H1 (cell line): ENCODE data around the gene FBXL16. TPM values are rescaled to one million over a fixed set of nuclear protein-coding genes. Genes with fewer than 3 reads are reported as not detected.

Experiments used
- polyA plus RNA-seq, 7 experiments: library from polyadenylated mRNA; depleted of rRNA in 3 of 7; stranded (reverse) in 5 of 7; unstranded in 2 of 7; fragments of >200 nt in 5 of 7; fragments of 200-250 nt in 2 of 7; gene quantifications; 1 replicate in 5 of 7; 2 replicates in 1 of 7; 4 replicates in 1 of 7; pipeline versions ENCODE4 v1.2.1 to v1.2.3, GENCODE V29; 2011 to 2013; ENCODE audit warnings: missing spikeins in 2 of 7, mixed read lengths in 2 of 7
- total RNA-seq: library from RNA; stranded (reverse); fragmentation: NEBNext Ultra II Directional; extraction: Animal tissue kit (Norgen Biotek cat#: 25700); gene quantifications from 2 replicates; pipeline ENCODE4 v1.2.1, GENCODE V29; 2021

Gene FBXL16
- total and polyA plus RNA-seq, 2 of the 8 experiments (the other 6 are each of a cell fraction or from before 2014, with no cell fraction given): 12.5 to 12.8 TPM

Other genes with a start within 250 kb of the FBXL16 start
- gene CAPN15, start 178.1 kb downstream of the FBXL16 start, total RNA-seq: 74.6 and 76.9 TPM in 2 replicates
- 38.9 and 68.4 TPM in 2 replicates for gene CAPN15, start 178.1 kb downstream of the FBXL16 start, polyA plus RNA-seq (2011; rRNA removed)
- gene PRR35, start 145.4 kb downstream of the FBXL16 start, total RNA-seq: 0.50 and 0.61 TPM in 2 replicates
- 0.38 and 0.52 TPM in 2 replicates for gene PRR35, start 145.4 kb downstream of the FBXL16 start, polyA plus RNA-seq (2011; rRNA removed)
- 0.75 and 0.76 TPM in 2 replicates for gene NHLRC4, start 138.8 kb downstream of the FBXL16 start, total RNA-seq
- gene NHLRC4, start 138.8 kb downstream of the FBXL16 start, polyA plus RNA-seq (2011; rRNA removed): 0.60 and 0.72 TPM in 2 replicates
- 34.2 and 36.0 TPM in 2 replicates for gene PIGQ, start 135.8 kb downstream of the FBXL16 start, total RNA-seq
- 49.2 and 80.4 TPM in 2 replicates for gene PIGQ, start 135.8 kb downstream of the FBXL16 start, polyA plus RNA-seq (2011; rRNA removed)
- 15.6 and 17.8 TPM in 2 replicates for gene RAB40C, start 115.7 kb downstream of the FBXL16 start, total RNA-seq
- gene RAB40C, start 115.7 kb downstream of the FBXL16 start, polyA plus RNA-seq (2011; rRNA removed): 13.9 and 18.6 TPM in 2 replicates
- 10.2 and 11.4 TPM in 2 replicates for gene WFIKKN1, start 74.8 kb downstream of the FBXL16 start, total RNA-seq
- 15.8 and 28.4 TPM in 2 replicates for gene WFIKKN1, start 74.8 kb downstream of the FBXL16 start, polyA plus RNA-seq (2011; rRNA removed)
- gene METTL26, start 69.5 kb downstream of the FBXL16 start, total RNA-seq: 100 and 108 TPM in 2 replicates
- gene METTL26, start 69.5 kb downstream of the FBXL16 start, polyA plus RNA-seq (2011; rRNA removed): 186 and 203 TPM in 2 replicates
- 45.4 and 45.7 TPM in 2 replicates for gene MCRIP2, start 64.0 kb downstream of the FBXL16 start, total RNA-seq
- gene MCRIP2, start 64.0 kb downstream of the FBXL16 start, polyA plus RNA-seq (2011; rRNA removed): 75.5 and 102 TPM in 2 replicates
- 44.4 and 47.2 TPM in 2 replicates for gene WDR90, start 56.4 kb downstream of the FBXL16 start, total RNA-seq
- 24.0 and 38.1 TPM in 2 replicates for gene WDR90, start 56.4 kb downstream of the FBXL16 start, polyA plus RNA-seq (2011; rRNA removed)
- 149 and 162 TPM in 2 replicates for gene RHOT2, start 37.7 kb downstream of the FBXL16 start, total RNA-seq
- 194 and 320 TPM in 2 replicates for gene RHOT2, start 37.7 kb downstream of the FBXL16 start, polyA plus RNA-seq (2011; rRNA removed)
- gene RHBDL1, start 30.1 kb downstream of the FBXL16 start, total RNA-seq: 4.0 TPM in 2 replicates
- gene RHBDL1, start 30.1 kb downstream of the FBXL16 start, polyA plus RNA-seq (2011; rRNA removed): 8.1 and 14.0 TPM in 2 replicates
- gene STUB1, start 25.4 kb downstream of the FBXL16 start, total RNA-seq: 87.3 and 89.9 TPM in 2 replicates
- 103 and 151 TPM in 2 replicates for gene STUB1, start 25.4 kb downstream of the FBXL16 start, polyA plus RNA-seq (2011; rRNA removed)
- gene JMJD8, start 21.5 kb downstream of the FBXL16 start, total RNA-seq: 46.4 and 49.0 TPM in 2 replicates
- 87.4 and 127 TPM in 2 replicates for gene JMJD8, start 21.5 kb downstream of the FBXL16 start, polyA plus RNA-seq (2011; rRNA removed)
- gene WDR24, start 15.4 kb downstream of the FBXL16 start, total RNA-seq: 17.7 and 21.1 TPM in 2 replicates
- gene WDR24, start 15.4 kb downstream of the FBXL16 start, polyA plus RNA-seq (2011; rRNA removed): 15.1 and 26.0 TPM in 2 replicates
- gene METRN, start 9.3 kb upstream of the FBXL16 start, total RNA-seq: 18.7 and 19.1 TPM in 2 replicates
- gene METRN, start 9.3 kb upstream of the FBXL16 start, polyA plus RNA-seq (2011; rRNA removed): 25.8 and 43.4 TPM in 2 replicates
- gene ANTKMT, start 15.3 kb upstream of the FBXL16 start, total RNA-seq: 26.5 and 31.8 TPM in 2 replicates
- 26.6 and 50.3 TPM in 2 replicates for gene ANTKMT, start 15.3 kb upstream of the FBXL16 start, polyA plus RNA-seq (2011; rRNA removed)
- gene CCDC78, start 20.6 kb upstream of the FBXL16 start, total RNA-seq: 8.2 and 8.5 TPM in 2 replicates
- 7.1 and 10.9 TPM in 2 replicates for gene CCDC78, start 20.6 kb upstream of the FBXL16 start, polyA plus RNA-seq (2011; rRNA removed)
- 23.1 and 26.6 TPM in 2 replicates for gene HAGHL, start 21.3 kb upstream of the FBXL16 start, total RNA-seq
- 26.9 and 41.5 TPM in 2 replicates for gene HAGHL, start 21.3 kb upstream of the FBXL16 start, polyA plus RNA-seq (2011; rRNA removed)
- gene CIAO3, start 35.2 kb upstream of the FBXL16 start, total RNA-seq: 20.4 and 21.0 TPM in 2 replicates
- gene CIAO3, start 35.2 kb upstream of the FBXL16 start, polyA plus RNA-seq (2011; rRNA removed): 20.0 and 29.6 TPM in 2 replicates
- 0.28 TPM in 1 of 2 replicates, not detected in the other for gene MSLN, start 54.9 kb upstream of the FBXL16 start, total RNA-seq
- 0.31 and 0.50 TPM in 2 replicates for gene MSLN, start 54.9 kb upstream of the FBXL16 start, polyA plus RNA-seq (2011; rRNA removed)
- 32.2 and 32.7 TPM in 2 replicates for gene RPUSD1, start 82.6 kb upstream of the FBXL16 start, total RNA-seq
- gene RPUSD1, start 82.6 kb upstream of the FBXL16 start, polyA plus RNA-seq (2011; rRNA removed): 61.8 and 81.8 TPM in 2 replicates
- gene CHTF18, start 82.8 kb upstream of the FBXL16 start, total RNA-seq: 98.3 and 104 TPM in 2 replicates
- 75.3 and 156 TPM in 2 replicates for gene CHTF18, start 82.8 kb upstream of the FBXL16 start, polyA plus RNA-seq (2011; rRNA removed)
- not detected in 2 replicates for gene GNG13, start 94.9 kb upstream of the FBXL16 start, total RNA-seq
- gene GNG13, start 94.9 kb upstream of the FBXL16 start, polyA plus RNA-seq (2011; rRNA removed): not detected in 2 replicates